GM19025 (cell line): ENCODE measurements around the gene RNU4-1.
"Not testable (repeated sequence)": the region's sequence is repeated elsewhere in the genome, so short reads cannot be mapped to it uniquely, and the experiment has no call there.

ENCODE experiments used
- ATAC-seq: cut with Tn5 transposase; IDR thresholded peaks from one replicate; pipeline ENCODE4 v1.9.1; 2021; ENCODE audit warnings: mild to moderate bottlenecking, low read depth, moderate library complexity; ENCODE audit not compliant: unreplicated experiment

The RNU4-1 gene

DNA sequence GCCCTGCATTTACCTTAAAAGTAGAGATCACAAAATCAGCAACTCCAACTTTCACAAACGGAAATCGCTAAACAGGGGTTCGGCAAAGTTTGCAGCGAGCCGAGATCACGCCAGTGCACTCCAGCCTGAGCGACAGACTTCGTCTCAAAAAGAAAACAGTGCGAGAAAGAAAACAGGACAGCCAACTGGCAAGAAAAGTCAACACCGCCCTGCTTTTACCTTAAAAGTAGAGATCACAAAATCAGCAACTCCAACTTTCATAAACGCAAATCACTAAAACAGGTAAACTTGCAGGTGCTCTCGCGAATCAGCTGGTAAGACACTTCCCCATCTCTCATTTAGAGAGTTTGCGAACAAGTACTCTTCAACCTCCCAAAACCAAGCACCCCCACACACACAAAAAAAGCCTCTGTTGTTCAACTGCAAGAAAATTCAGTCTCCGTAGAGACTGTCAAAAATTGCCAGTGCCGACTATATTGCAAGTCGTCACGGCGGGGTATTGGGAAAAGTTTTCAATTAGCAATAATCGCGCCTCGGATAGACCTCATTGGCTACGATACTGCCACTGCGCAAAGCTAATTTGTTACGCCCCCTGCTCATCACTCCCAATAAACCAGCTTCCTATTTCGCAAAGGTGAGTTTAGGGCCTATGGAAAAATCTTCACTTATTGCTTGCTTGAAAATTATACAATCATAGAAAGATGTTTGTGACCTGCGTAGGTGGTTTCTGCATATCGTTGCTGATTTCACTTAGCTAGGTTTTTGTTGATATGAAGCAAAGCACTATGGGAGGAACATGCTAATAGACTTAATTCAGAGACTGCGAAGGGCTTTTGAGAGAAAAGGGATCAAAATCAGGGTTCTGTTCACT lies at the start of gene RNU4-1:
Gene RNU4-1, minus strand, starts transcription at position 577 of the 871 bp plus-strand sequence.
- peak; percentile 41 for ATAC-seq

DNA sequence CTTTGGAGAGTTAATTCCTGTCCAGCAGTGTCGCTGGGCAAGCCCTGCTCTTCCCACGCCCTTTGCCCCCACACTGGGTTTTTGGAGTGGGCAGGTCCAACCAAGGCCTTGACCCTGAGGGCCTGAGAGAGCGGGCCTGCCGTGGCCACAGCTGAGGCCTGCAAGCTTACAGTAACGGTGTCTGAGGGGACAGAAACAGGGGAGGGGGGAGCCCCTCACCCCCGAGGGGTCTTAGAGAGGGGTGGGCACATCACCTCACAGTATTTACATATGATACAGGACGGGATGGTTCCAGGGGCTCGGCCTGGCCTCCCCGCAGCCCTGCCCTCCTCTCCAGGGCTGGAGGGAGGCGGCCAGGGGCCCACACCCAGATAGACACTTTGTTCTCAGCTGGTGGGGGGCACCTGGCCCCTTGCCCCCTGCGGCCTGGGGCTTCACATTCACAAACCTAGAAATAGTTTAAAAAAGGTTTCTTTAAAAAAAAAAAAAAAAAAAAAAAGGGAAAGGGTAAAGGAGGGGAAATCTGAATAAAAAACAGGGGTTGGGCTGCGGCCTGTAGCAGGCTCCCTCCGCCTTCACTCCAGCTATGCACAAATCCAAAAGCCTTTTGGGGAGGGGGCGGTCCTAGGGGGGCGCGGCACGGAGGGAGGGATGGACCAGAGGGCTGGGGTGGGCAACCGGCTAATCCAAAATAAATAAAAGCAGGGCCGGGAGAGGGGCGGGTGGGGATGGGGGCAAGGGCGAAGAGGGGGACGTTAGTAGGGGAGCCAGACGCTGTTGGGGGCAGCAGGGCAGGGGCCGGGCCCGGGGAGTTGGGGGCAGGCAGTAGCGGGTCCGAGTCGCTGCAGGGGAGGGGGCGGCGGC lies 49.4 kb upstream of the RNU4-1 start:
- ATAC-seq, result no peak

DNA sequence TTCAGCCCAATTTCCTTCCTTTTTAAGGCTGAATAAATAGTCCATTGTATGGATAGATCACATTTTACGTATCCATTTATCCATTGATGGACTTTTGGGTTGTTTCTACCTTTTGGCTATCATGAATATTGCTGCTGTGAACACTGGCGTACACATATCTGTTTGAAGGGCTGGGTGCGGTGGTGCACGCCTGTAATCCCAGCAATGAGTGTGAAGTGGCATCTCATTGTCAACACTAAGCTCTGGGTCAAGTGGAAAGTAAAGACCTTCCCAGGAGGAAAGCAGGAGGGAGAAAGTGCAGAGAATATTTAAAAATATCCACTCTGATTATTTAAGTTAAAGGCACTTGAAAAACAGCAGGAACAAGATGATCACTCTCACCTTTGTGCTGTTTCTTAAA lies 46.2 kb upstream of the RNU4-1 start:
- no peak for ATAC-seq

DNA sequence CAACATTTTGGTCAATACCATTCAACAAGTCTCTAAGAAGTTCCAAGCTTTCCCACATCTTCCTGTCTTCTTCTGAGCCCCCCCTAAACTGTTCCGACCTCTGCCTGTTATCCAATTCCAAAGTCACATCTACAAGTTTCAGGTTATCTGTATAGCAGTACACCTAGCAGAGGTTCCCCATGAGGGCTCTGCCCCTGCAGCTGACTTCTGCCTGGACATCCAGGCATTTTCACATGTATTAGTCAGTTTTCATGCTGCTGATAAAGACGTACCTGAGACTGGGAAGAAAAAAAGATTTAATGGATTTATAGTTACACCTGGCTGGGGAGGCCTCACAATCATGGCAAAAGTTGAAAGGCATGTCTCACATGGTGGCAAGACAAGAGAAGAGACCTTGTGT lies 44.7 kb upstream of the RNU4-1 start:
- no peak for ATAC-seq

DNA sequence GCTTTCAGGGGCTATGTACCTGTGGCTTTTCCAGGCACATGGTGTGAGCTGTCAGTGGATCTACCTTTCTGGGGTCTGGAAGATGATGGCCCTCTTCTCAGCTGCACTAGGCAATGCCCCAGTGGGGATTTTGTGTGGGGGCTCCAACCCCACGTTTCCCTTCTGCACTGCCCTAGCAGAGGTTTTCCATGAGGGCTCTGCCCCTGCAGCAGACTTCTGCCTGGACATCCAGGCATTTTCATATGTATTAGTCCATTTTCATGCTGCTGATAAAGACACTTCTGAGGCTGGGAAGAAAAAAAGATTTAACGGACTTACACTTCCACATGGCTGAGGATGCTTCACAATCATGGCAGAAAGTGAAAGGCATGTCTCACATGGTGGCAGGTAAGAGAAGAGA lies 43.4 kb upstream of the RNU4-1 start:
- ATAC-seq, result not testable (repeated sequence)

DNA sequence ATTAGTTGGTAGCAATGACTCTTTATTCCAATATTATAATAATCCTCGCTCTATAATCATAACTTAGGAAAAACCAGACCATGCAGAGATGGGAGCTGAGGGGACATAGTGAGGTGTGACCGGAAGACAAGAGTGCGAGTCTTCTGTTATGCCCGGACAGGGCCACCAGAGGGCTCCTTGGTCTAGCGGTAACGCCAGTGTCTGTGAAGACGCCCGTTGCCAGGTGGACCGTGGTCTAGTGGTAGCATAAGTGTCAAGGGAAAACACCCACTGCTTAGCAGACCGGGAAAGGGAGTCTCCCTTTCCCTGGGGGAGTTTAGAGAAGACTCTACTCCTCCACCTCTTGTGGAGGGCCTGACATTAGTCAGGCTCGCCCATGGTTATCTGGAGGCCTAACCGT lies 42.4 kb upstream of the RNU4-1 start:
- ATAC-seq, result not testable (repeated sequence)

DNA sequence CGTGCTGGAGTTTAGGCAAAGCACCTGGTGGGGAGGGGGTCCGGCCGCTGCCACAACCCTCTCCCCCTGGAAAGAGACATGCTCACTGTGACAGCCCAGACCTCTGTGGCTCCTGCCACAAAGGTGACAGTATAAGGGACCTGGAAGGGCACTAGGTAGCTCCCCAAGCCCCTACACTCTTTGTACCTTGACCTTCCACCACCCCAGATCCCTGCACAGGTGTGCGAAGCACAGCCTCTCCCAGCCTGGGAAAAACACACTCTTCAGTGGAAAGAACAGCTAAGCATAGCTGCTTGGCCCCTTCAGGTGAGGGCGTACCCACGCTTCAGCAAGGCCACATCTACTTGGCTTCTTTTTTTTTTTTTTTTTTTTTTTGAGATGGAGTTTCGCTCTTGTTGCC lies 39.5 kb upstream of the RNU4-1 start:
- ATAC-seq, result no peak

DNA sequence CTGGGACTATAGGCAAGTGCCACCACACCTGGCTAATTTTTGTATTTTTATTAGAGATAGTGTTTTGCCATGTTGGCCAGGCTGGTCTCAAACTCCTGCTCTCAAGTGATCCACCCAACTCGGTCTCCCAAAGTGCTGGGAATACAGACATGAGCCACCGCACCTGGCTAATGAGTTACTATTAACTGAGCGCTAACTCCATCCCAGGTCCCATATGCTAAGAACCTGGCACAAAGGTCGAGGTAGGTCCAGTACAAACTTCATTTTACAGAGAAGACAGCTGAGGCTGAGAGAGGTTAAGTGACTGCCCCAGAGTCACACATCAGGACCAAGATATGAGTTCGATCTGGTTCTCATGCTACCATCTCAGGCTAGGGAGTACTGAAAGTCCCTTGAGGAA lies 39.0 kb upstream of the RNU4-1 start:
- ATAC-seq, result no peak

DNA sequence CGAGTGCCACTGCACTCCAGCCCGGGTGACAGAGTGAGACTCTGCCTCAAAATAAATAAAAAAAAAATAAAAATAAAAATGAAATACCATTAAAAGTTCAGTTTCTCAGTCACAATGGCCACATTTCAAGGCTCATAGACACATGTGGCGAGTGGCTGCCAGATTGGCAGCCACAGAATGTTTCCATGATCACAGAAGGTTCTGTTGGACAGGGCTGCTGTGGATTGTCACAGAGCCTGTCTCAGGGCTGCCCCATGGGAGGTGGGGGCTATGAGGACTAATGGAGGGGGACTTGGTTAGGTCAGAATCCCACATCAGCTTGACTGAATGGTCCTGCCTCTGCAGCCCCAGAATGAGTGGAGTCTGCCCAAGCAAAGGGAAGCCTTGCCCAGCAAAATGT lies 38.4 kb upstream of the RNU4-1 start:
- ATAC-seq, result no peak

DNA sequence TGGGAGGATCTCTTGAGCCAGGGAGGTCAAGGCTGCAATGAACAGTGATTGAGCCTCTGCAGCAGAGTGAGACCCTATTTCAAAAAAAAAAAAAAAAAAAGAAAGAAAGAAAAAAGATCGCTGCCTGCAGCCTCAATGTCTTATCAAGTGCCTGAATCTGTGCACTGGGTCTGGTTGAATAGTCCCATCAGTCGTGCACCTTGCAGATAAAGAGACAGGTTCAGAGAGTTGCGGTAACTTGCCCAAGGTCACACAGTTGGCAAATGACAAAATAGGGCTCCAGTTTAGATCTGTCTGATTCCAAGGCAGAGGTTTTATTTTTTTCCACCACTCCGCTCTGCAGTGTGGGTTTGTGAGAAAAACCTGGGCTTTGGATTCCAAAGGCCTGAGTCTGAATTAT lies 35.2 kb upstream of the RNU4-1 start:
- no peak for ATAC-seq

DNA sequence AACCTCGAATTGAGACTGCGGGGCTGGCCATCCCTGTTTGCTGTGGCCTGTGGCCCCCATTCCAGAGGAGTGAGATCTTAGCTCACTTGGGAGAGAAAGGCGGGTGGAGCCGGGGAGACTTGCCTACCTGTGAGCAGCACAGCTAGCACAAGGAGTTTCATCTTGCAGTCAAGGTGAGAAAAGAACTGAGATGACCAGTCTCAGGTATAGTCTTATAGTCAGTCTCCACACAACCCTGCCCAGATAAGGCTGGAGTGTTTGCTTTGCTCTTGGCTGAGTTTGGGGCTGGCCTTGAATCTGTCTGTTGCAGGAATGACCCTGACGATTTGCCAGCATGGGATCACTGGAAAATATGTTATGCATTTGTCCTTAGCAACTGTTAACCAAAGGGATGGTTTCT lies 34.6 kb upstream of the RNU4-1 start, which contains the start of gene PLA2G1B:
Gene PLA2G1B, minus strand, starts transcription at position 187 of the 400 bp plus-strand sequence. Its CDS starts 26 bp downstream, at position 161.
- ATAC-seq, result no peak

DNA sequence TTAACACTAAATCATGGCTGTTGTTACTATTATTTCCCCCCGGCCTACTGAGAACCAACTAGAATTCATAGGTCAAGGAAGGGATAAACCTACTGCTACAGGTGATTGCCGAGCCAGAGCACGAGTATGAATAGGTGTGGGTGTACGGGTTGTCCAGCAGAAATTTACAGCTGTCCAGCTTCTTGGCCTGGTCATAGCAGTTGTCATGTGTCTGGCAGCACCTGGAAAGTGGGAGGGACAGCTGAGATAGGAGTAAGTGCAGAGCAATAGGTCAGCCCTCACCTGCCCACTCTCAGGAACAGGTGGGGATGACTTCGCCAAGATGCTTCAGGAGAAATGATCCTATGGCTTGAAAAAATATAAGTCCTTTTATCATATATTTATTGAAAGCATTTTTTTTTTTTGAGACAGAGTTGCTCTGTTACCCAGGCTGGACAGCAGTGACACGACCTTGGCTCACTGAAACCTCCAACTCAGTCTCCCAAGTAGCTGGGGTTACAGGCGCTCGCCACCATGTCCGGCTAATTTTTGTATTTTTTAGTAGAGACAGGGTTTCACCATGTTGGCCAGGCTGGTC lies 31.9 kb upstream of the RNU4-1 start:
- no peak for ATAC-seq

DNA sequence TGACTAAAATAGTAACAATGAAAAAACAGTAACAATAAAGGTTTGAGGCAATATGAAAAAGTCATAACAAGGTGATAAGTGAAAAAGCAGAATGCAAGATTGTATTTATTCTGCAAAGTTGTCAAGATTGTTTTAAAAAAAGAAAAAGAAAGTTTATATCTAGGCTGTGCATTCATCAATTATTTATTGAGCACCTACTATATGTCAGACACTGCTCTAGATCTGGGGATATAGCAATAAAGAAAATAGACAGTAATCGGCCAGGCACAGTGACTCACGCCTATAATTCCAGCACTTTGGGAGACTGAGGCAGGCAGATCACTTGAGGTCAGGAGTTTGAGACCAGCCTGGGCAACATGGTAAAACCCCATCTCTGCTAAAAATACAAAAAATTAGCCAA lies 30.7 kb upstream of the RNU4-1 start:
- ATAC-seq, result no peak

DNA sequence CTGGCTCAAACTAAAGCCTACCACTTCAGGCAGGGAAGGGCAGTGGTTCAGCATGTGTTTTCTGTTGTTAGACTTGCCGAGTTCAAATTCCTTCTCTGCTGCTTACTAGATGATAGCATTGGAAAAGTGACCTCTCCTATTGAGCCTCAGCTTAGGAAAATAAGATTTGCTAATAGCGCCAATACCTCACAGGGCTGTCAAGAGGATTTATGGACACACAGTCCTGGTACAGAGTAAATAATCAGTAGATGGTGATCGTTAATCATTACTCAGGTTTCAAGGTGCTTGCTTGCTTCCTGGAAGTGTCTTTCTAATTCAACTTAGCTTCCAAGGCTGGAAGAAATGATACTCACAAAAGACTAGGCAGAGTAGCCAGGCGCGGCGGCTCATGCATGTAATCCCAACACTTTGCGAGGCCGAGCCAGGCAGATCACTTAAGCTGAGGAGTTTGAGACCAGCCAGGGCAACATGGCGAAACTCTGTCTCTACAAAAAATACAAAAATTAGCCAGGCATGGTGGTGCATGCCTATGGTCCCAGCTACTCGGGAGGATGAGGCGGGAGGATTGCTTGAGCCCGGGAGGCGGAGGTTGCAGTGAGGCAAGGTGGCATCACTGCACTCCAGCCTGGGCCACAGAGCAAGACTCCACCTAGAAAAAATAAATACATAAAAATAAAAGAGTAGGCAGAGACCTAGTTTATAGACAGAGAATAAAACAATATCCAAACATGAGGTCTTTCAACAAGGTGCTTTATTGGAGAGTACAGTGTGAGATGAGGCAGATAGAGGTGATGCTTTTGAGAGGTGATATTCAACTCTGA lies 28.6 kb upstream of the RNU4-1 start:
- ATAC-seq, result no peak

DNA sequence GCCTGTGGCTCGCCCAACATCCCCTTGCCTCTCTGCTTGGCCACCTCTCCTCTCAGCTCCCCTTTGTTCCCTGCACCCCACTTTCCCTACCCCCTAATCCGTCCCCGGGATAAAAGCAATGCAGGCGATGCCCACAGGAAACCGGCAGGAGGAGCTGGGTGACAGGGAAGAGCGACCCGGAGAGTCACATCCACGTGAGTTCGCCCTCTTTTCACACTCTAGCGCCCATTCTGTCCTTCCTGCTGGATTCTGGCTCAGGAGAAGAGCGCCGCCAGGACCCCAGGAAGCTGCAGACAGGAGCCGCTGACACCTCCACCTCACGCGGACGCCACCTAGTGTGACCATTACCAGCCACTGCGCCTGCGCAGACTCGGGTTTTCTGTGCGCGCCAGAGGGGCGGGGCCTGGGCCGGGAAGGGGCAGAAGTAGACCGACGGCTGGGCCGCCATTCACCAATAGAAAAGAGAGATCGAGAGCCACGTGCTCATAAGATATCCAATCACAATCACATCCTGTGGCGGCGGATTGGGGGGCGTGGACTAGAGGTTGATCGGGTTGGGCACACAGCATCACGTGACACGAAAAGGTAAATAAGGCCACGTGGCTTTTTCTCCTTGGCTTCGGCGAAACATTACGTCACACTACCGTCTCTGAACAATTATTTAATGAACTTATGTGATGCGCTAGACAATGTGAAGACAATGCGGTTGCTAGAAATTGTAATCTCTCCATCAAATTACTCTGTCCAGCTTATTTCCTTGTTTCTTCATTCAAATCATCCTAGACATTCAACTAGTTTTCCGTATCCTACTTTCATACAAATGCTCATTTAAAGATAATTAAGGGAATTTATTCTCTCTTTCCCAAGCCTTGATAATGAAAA lies 24.4 kb upstream of the RNU4-1 start:
- peak; percentile 99 for ATAC-seq

DNA sequence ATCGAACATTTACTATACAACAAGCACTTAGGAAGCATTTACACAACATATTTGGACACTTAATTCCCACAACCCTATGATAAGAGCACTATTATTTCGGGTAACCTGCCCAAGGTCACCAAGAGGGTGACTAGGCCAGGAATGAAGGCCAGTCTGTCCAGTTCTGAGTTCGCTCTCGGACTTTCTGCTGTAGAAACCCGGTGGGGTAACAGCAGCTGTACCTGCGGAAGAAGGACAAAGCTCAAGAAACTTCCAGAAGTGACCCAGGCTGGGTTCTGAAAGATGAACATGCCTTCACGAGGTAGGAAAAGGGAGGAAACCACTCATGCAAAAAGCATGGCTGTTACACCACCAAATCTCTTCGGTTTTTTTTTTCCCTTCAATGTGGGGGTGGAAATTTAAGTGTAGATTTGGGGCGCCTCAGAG lies 23.8 kb upstream of the RNU4-1 start:
- ATAC-seq, result no peak

DNA sequence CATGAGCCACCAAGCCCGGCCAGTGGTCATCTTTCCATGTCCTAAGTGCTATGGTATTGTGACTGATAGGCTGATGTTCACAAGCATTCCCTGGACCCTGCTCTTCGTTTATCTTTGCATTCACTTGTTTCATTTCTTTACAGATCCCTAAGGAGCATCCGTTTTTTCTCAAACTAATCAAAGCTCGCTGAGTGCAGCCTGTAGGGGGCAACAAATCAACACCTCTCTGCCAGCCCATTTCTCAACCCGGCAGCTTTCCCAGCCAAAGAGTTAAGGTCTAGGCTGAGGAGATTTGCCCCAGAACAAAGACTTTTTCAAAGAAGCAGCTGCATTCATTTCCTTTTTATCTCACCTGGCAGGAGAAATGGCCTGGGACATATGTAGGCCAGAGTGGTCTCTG lies 21.2 kb upstream of the RNU4-1 start:
- no peak for ATAC-seq

DNA sequence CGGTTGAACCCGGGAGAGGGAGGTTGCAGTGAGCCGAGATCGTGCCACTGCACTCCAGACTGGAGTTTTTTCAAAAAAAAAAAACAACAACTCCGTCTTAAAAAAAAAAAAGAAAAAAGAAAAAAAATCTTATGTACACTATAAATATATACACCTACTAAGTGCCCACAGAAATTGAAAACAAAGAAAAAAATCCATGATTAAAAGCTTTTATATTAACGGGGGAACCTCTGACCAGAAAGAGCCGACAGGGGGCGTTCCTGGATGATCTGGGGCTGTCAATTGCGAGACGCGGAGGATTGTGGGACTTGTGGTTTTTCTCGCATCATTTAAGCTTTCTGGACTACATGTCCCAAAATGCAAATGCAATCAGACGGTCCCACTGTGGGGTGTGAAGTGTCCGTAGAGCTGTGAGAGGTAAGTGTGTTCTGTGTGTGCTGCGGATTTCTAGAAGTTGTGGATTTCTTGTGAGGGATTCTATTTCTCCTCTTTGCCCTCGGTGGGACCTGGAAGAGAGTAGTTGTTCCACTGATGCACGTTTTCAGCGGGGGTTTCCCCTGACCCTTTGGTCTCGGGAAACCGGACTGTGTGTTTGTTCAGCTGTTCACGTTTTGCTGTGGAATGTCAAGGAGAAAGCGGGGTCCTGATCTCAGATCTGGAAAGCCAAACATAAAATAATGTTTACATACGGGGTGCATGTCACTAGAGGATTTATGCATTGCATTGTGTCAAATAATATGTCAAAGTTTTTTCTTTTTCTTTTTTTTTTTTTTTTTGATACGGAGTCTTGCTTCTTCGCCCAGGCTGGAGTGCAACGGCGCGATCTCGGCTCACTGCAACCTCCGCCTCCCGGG lies 9.2 kb upstream of the RNU4-1 start, which contains the start of gene SIRT4:
Gene SIRT4, plus strand, starts transcription at position 360 of the 854 bp plus-strand sequence. CDS start 1,241 bp downstream, outside the sequence.
- peak; percentile 80 for ATAC-seq
